ENCODE data around the gene LTBP3. TPM values are rescaled to one million over a fixed set of nuclear protein-coding genes. Genes with fewer than 3 reads are reported as not detected.

The LTBP3 gene
- total and polyA plus RNA-seq, 2 of the 13 experiments (the other 11 are each of a cell fraction or from before 2014, with no cell fraction given), result 12.2 to 68.1 TPM

GRCh38 chr11:65569164-65569972 lies 11.2 kb upstream of the LTBP3 start:
- Histone ChIP-seq H3K4me2 (ENCODE audit: low read depth, low read length) (peak overlapping the region; percentile 97), H3K4me1 (ENCODE audit: insufficient read depth, low read length) (peaks cover 35% of the 10 kb centered on the region)
- no TSS peak for BruUV-seq (replicated peaks)
- no peak for TF ChIP-seq ZNF850 (CRISPR knock-in tag; conservative IDR thresholded peaks at IDR 0.05)
- TF ChIP-seq NFYB (CRISPR knock-in tag; IDR thresholded peaks at IDR 0.05), result no peak
- TF ChIP-seq, protein P1, sequence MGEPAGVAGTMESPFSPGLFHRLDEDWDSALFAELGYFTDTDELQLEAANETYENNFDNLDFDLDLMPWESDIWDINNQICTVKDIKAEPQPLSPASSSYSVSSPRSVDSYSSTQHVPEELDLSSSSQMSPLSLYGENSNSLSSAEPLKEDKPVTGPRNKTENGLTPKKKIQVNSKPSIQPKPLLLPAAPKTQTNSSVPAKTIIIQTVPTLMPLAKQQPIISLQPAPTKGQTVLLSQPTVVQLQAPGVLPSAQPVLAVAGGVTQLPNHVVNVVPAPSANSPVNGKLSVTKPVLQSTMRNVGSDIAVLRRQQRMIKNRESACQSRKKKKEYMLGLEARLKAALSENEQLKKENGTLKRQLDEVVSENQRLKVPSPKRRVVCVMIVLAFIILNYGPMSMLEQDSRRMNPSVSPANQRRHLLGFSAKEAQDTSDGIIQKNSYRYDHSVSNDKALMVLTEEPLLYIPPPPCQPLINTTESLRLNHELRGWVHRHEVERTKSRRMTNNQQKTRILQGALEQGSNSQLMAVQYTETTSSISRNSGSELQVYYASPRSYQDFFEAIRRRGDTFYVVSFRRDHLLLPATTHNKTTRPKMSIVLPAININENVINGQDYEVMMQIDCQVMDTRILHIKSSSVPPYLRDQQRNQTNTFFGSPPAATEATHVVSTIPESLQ (CRISPR knock-in tag; conservative IDR thresholded peaks at IDR 0.05), result no peak
- TF ChIP-seq PAF1 (CRISPR knock-in tag; IDR thresholded peaks at IDR 0.05), result no peak
- TF ChIP-seq, protein P2, sequence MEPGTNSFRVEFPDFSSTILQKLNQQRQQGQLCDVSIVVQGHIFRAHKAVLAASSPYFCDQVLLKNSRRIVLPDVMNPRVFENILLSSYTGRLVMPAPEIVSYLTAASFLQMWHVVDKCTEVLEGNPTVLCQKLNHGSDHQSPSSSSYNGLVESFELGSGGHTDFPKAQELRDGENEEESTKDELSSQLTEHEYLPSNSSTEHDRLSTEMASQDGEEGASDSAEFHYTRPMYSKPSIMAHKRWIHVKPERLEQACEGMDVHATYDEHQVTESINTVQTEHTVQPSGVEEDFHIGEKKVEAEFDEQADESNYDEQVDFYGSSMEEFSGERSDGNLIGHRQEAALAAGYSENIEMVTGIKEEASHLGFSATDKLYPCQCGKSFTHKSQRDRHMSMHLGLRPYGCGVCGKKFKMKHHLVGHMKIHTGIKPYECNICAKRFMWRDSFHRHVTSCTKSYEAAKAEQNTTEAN (CRISPR knock-in tag; conservative IDR thresholded peaks at IDR 0.05), result 0 out of 2 replicates have a peak, but pooled peaks have one; percentile 44
- no peak for TF ChIP-seq ISX (CRISPR knock-in tag; conservative IDR thresholded peaks at IDR 0.05)
- TF ChIP-seq ZNF724P (CRISPR knock-in tag; IDR thresholded peaks at IDR 0.05; ENCODE audit: borderline replicate concordance), result 0 out of 2 replicates have a peak, but pooled peaks have one; percentile 28
- no peak for TF ChIP-seq PAWR (CRISPR knock-in tag; IDR thresholded peaks at IDR 0.05; ENCODE audit: borderline replicate concordance)
- TF ChIP-seq NAIF1 (CRISPR knock-in tag; IDR thresholded peaks at IDR 0.05; ENCODE audit: borderline replicate concordance), result no peak
- peak; percentile 33; the same call in 1 of the 2 replicates for TF ChIP-seq MLXIP (CRISPR knock-in tag; IDR thresholded peaks at IDR 0.05; ENCODE audit: borderline replicate concordance)

More at GRCh38 chr11:65569164-65569972, 11.2 kb upstream of the LTBP3 start:
- Histone ChIP-seq H3K27ac (ENCODE audit: extremely low read length, insufficient read depth, low read length) (peak overlapping the region; percentile 85), H3K27me3 (ENCODE audit: control insufficient read depth in 1 of 2, insufficient read depth in 2 of 2, low read length in 2 of 2) (no peaks in the 10 kb centered on the region; a peak in 1 of 5 replicates), H3K4me3 (replicated peaks in 1 of 3; ENCODE audit: insufficient read depth in 1 of 3, low read depth in 2 of 3, low read length in 3 of 3) (peak overlapping the region; percentile 57 to 99 (median 95)), H3K9ac (ENCODE audit: insufficient read depth, low read depth, low read length) (peak overlapping the region; percentile 88), H2AFZ (ENCODE audit: low read length) (no peak overlapping the region), H3K79me2 (ENCODE audit: insufficient read depth, low read length) (peaks cover 23% of the 10 kb centered on the region), H4K20me1 (ENCODE audit: insufficient read depth, low read length) (no peaks in the 10 kb centered on the region; the same call in 1 of the 2 replicates), H3K9me3 (ENCODE audit: low read length) (no peaks in the 10 kb centered on the region), H3K36me3 (replicated peaks in 1 of 2; ENCODE audit: control insufficient read depth in 1 of 2, insufficient read depth in 2 of 2, low read length in 2 of 2) (peaks cover 3 to 5% of the 10 kb centered on the region in 2 experiments; a peak in 2 of 5 replicates)
- FAIRE-seq (peak; percentile 23), ATAC-seq (peak; percentile 58), DNase-seq (ENCODE audit: low spot score) (no peak)
- intact Hi-C loops (cut with micrococcal nuclease; ENCODE audit: unreplicated experiment) (no loop called here), in situ Hi-C loops (cut with HindIII; ENCODE audit: extremely low pct_ligation_motif_present, low pct_unique_long_range_greater_than_20kb) (no loop called here)
- 2% methylated on average over 28 of the region's 28 CpGs for WGBS (ENCODE audit: low lambda C conversion rate)
- POLR2A ChIA-PET, result interaction anchor here (0.7 to 2.5 kb wide), 16 partner anchors 10 to 447 kb away, joined by 3 to 34 read pairs (median 6); partner anchors contain the start of genes FAU, LTBP3, MALAT1 and MRPL49
- CTCF ChIA-PET (ENCODE audit: low intra/inter-chr PET ratio, low total read pairs), result interaction anchor here (1.0 to 1.3 kb wide), 2 partner anchors 18 to 28 kb away, joined by 4 to 5 read pairs; no protein-coding TSS in a partner anchor
